Spleen (tissue), 7 donors: ENCODE results near the gene LONRF3.

Experiments used
- POLR2A ChIP-seq, 3 donors: fragments of 450-650 bp; IDR thresholded peaks; one replicate each; pipeline ENCODE4 v1.5.1; 2017; ENCODE audit warnings: antibody characterized with exemption in 3 of 3, mild to moderate bottlenecking in 1 of 3
- TF ChIP-seq, protein P1 (sequence below), 11 experiments: fragments of 200-600 bp in 7 of 11; fragments of 450-650 bp in 4 of 11; sonication (generic) in 4 of 11; IDR thresholded peaks in 8 of 11; conservative IDR thresholded peaks in 3 of 11; 1 replicate in 7 of 11; 2 replicates in 4 of 11; pipeline versions ENCODE4 v1.4.0 to v1.8.0; 2016 to 2021; ENCODE audit warnings: antibody characterized with exemption in 11 of 11, inconsistent platforms in 4 of 11, mild to moderate bottlenecking in 1 of 11
- donor health status: DM: no; HTN: no; CAD: no; lungs with moderate emphysema.
- donor health status: DM: no; HTN: no; CAD: no.
- donor health status: DM: no; HTN: no; CAD: no.

DNA sequence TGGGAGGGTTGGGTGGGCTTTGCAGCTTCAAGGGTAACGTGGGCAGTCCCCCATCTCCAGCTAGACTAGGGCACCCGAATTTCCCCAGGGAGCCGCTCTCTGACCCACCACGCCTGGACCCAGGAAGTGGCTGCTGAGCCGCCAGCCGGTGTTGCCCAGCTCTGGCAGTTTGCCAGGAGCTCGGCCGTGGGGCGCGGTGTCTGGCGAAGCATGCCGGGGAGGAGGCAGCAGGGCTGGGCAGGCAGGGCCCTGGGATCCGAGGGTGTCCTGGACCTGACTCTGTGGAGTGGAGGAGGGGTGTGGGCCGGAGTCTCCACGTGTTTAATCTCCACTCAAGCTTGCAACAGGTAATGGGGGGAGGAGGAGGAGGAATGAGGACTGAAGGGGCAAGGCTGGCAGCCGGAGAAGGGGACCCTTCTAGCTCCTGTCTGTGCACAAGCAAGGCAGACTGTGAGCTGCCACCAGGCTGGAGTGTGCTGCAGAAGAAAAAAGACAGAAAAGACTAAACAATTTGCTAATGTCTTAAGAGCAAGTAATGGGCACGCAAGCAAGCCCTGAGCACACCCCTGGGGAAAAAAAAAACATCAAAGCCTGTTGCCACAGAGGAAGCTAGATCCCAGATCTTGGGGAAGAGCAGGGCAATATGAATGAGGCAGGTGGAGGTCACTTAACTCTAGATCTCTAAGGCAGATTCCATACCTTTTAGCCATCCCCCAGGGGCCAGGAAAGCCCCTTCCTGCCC lies 2.4 kb downstream of the LONRF3 start:
- no peak for TF ChIP-seq POLR2A (IDR thresholded peaks at IDR 0.05)
- TF ChIP-seq, protein P1, sequence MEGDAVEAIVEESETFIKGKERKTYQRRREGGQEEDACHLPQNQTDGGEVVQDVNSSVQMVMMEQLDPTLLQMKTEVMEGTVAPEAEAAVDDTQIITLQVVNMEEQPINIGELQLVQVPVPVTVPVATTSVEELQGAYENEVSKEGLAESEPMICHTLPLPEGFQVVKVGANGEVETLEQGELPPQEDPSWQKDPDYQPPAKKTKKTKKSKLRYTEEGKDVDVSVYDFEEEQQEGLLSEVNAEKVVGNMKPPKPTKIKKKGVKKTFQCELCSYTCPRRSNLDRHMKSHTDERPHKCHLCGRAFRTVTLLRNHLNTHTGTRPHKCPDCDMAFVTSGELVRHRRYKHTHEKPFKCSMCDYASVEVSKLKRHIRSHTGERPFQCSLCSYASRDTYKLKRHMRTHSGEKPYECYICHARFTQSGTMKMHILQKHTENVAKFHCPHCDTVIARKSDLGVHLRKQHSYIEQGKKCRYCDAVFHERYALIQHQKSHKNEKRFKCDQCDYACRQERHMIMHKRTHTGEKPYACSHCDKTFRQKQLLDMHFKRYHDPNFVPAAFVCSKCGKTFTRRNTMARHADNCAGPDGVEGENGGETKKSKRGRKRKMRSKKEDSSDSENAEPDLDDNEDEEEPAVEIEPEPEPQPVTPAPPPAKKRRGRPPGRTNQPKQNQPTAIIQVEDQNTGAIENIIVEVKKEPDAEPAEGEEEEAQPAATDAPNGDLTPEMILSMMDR (IDR thresholded peaks at IDR 0.05 in 8 of 11, conservative IDR thresholded peaks at IDR 0.05 in 3 of 11), result no peak
